Gastroesophageal sphincter (tissue), 3 donors: Measurements from ENCODE around the gene MIDN.

Experiments used
- CTCF ChIP-seq, 4 experiments: fragments of 200-600 bp in 2 of 4; fragments of 450-650 bp in 2 of 4; sonication (generic) in 1 of 4; IDR thresholded peaks; one replicate each; pipeline ENCODE4 v1.5.1; 2017 to 2019; ENCODE audit warnings: antibody characterized with exemption in 4 of 4, mild to moderate bottlenecking in 2 of 4, moderate library complexity in 2 of 4
- POLR2A ChIP-seq, 2 donors: fragments of 450-650 bp; IDR thresholded peaks; one replicate each; pipeline ENCODE4 v1.6.1; 2017; ENCODE audit warnings: antibody characterized with exemption in 2 of 2, mild to moderate bottlenecking in 2 of 2, moderate library complexity in 1 of 2

GRCh38 chr19:1247748-1248138 lies 640 bp upstream of the MIDN start:
- TF ChIP-seq CTCF (IDR thresholded peaks at IDR 0.05), result no peak
- no peak for TF ChIP-seq POLR2A (IDR thresholded peaks at IDR 0.05)
